Measurements from ENCODE around the gene SRRM4. TPM values are rescaled to one million over a fixed set of nuclear protein-coding genes. Genes with fewer than 3 reads are reported as not detected.

The SRRM4 gene
- total RNA-seq, 1 donor: not detected

DNA sequence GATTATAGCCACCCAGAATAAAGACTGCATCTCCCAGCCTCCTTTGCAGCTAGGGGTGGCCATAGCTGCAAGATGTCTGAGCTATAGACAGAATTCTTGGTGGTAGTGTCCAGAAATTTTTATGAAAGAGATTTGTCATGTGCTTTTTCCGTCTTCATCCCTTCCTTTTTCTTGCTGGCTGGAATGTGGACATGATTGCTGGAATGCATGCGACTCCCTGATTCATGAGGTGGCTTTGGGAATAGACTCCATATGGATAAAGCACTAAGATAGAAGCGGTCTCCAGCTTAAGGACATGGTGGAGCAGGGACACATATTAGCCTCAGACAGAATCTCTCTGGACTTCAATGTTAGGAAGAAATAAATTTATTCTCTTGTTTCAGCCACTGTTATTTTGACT, 187.4 kb downstream of the SRRM4 start:
- no peak overlapping the region for H3K27ac ChIP-seq (ENCODE audit: low read depth, low read length)
- TF ChIP-seq, protein P1, sequence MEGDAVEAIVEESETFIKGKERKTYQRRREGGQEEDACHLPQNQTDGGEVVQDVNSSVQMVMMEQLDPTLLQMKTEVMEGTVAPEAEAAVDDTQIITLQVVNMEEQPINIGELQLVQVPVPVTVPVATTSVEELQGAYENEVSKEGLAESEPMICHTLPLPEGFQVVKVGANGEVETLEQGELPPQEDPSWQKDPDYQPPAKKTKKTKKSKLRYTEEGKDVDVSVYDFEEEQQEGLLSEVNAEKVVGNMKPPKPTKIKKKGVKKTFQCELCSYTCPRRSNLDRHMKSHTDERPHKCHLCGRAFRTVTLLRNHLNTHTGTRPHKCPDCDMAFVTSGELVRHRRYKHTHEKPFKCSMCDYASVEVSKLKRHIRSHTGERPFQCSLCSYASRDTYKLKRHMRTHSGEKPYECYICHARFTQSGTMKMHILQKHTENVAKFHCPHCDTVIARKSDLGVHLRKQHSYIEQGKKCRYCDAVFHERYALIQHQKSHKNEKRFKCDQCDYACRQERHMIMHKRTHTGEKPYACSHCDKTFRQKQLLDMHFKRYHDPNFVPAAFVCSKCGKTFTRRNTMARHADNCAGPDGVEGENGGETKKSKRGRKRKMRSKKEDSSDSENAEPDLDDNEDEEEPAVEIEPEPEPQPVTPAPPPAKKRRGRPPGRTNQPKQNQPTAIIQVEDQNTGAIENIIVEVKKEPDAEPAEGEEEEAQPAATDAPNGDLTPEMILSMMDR (IDR thresholded peaks at IDR 0.05; ENCODE audit: extremely low read depth, low read depth, low read length): no peak
- no peaks in the 10 kb centered on the region for H3K36me3 ChIP-seq (ENCODE audit: insufficient read depth, low read length)
- H4K20me1 ChIP-seq (ENCODE audit: insufficient read depth, low read length): no peaks in the 10 kb centered on the region
- no peaks in the 10 kb centered on the region for H3K4me1 ChIP-seq (ENCODE audit: insufficient read depth, low read length)
- no peak overlapping the region for H3K4me2 ChIP-seq (ENCODE audit: insufficient read depth, low read length)
- H3K9me3 ChIP-seq (ENCODE audit: low read depth, low read length): no peaks in the 10 kb centered on the region
- no peak overlapping the region for H2AFZ ChIP-seq (ENCODE audit: low read length)
- H3K79me2 ChIP-seq (ENCODE audit: insufficient read depth, low read length): no peaks in the 10 kb centered on the region
- H3K27me3 ChIP-seq (ENCODE audit: insufficient read depth, low read length): no peaks in the 10 kb centered on the region
- no peak overlapping the region for H3K4me3 ChIP-seq (ENCODE audit: insufficient read depth, low read length)
- no peak for DNase-seq (ENCODE audit: insufficient read length, low spot score, missing footprints)

DNA sequence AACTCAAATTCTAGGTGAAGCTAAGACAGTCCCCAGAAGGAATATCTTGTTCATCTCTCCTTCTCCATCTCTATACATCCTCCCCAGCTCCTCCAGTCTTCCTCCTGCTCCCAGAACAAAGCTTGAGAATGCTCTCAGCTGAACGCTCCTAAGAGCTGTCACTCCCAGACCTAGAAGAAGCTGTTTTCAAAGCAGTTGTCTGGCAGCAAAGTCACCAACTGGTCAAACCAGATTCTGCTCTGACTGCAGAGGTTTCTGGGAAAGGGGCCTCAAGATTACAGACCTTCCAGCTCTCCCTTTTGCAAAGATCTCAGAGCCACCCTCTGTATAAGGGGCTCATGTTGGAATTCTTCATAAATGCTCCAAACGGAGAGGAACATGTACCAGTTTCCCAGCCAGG, 187.8 kb downstream of the SRRM4 start:
- H3K4me1 ChIP-seq (ENCODE audit: insufficient read depth, low read length): no peaks in the 10 kb centered on the region
- DNase-seq (ENCODE audit: insufficient read length, low spot score, missing footprints): no peak
- no peak overlapping the region for H3K27ac ChIP-seq (ENCODE audit: low read depth, low read length)
- TF ChIP-seq, protein P1 (IDR thresholded peaks at IDR 0.05; ENCODE audit: extremely low read depth, low read depth, low read length): no peak
- no peaks in the 10 kb centered on the region for H3K79me2 ChIP-seq (ENCODE audit: insufficient read depth, low read length)
- no peak overlapping the region for H3K4me3 ChIP-seq (ENCODE audit: insufficient read depth, low read length)
- no peaks in the 10 kb centered on the region for H3K36me3 ChIP-seq (ENCODE audit: insufficient read depth, low read length)
- H3K9me3 ChIP-seq (ENCODE audit: low read depth, low read length): no peaks in the 10 kb centered on the region
- H3K4me2 ChIP-seq (ENCODE audit: insufficient read depth, low read length): no peak overlapping the region
- H4K20me1 ChIP-seq (ENCODE audit: insufficient read depth, low read length): no peaks in the 10 kb centered on the region
- H3K27me3 ChIP-seq (ENCODE audit: insufficient read depth, low read length): no peaks in the 10 kb centered on the region
- H2AFZ ChIP-seq (ENCODE audit: low read length): no peak overlapping the region

DNA sequence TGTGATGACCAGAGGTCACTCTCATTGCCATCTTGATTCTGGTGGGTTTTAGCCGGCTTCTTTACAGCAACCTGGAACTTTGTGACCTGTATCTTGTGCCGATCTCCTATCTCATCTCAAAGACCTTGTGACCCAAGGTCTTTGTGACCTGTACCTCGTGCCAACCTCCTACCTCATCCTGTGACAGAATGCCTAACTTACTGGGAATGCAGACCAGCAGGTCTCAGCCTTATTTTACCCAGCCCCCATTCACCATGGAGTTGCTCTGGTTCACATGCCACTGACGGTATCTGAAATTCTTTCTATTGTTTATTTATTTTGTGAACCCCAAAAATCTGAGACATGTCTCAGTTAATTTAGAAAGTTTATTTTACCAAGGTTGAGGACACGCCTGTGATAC, 189.9 kb downstream of the SRRM4 start:
- H3K27ac ChIP-seq (ENCODE audit: low read depth, low read length): no peak overlapping the region
- TF ChIP-seq, protein P1 (IDR thresholded peaks at IDR 0.05; ENCODE audit: extremely low read depth, low read depth, low read length): no peak
- no peak for DNase-seq (ENCODE audit: insufficient read length, low spot score, missing footprints)

DNA sequence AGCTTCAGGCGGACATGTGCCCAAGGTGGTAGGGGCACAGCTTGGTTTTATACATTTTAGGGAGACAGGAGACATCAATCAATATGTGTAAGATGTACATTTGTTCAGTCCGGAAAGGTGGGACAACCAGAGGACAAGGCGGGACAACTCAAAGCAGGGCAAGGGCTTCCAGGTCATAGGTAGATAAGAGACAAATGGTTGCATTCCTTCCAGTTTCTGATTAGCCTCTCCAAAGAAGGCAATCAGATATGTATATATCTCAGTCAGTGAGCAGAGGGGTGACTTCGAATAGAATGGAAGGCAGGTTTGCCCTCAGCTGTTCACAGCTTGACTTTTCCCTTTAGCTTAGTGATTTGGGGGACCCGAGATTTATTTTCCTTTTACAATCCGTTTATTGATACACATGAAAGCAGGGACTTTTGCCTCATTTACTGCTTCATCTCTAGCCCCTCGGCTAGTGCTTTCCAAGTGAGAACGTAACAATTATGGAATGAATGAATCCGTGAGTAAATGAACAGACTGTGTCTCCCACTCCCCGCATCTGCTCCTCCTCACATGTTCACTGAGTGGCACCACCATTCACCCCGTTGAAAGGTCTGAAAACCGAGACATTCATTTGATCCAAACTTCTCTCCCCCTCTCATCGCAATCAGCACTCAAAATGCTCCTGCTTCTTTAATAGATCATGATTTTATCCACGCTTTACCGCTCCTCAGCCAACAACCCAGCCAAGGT, 190.5 kb downstream of the SRRM4 start:
- Histone ChIP-seq H4K20me1 (ENCODE audit: insufficient read depth, low read length) (no peaks in the 10 kb centered on the region), H3K36me3 (ENCODE audit: insufficient read depth, low read length) (no peaks in the 10 kb centered on the region), H3K4me1 (ENCODE audit: insufficient read depth, low read length) (peaks cover 10% of the 10 kb centered on the region), H3K9me3 (ENCODE audit: low read depth, low read length) (no peaks in the 10 kb centered on the region), H3K27me3 (ENCODE audit: insufficient read depth, low read length) (no peaks in the 10 kb centered on the region), H3K27ac (ENCODE audit: low read depth, low read length) (no peak overlapping the region), H3K79me2 (ENCODE audit: insufficient read depth, low read length) (no peaks in the 10 kb centered on the region), H3K4me2 (ENCODE audit: insufficient read depth, low read length) (no peak overlapping the region), H2AFZ (ENCODE audit: low read length) (no peak overlapping the region), H3K4me3 (ENCODE audit: insufficient read depth, low read length) (no peak overlapping the region)
- TF ChIP-seq, protein P1 (IDR thresholded peaks at IDR 0.05; ENCODE audit: extremely low read depth, low read depth, low read length): no peak
- no peak for DNase-seq (ENCODE audit: insufficient read length, low spot score, missing footprints)

More for the DNA sequence above, 189.9 kb downstream of the SRRM4 start:
- Histone ChIP-seq H3K79me2 (ENCODE audit: insufficient read depth, low read length) (no peaks in the 10 kb centered on the region), H3K4me2 (ENCODE audit: insufficient read depth, low read length) (no peak overlapping the region), H3K36me3 (ENCODE audit: insufficient read depth, low read length) (no peaks in the 10 kb centered on the region), H4K20me1 (ENCODE audit: insufficient read depth, low read length) (no peaks in the 10 kb centered on the region), H3K4me1 (ENCODE audit: insufficient read depth, low read length) (peaks cover 5% of the 10 kb centered on the region), H2AFZ (ENCODE audit: low read length) (no peak overlapping the region), H3K27me3 (ENCODE audit: insufficient read depth, low read length) (no peaks in the 10 kb centered on the region), H3K4me3 (ENCODE audit: insufficient read depth, low read length) (no peak overlapping the region), H3K9me3 (ENCODE audit: low read depth, low read length) (no peaks in the 10 kb centered on the region)

Data from osteoblast (primary cell).